ENCODE results near the gene NETO2. TPM values are rescaled to one million over a fixed set of nuclear protein-coding genes. Genes with fewer than 3 reads are reported as not detected.
"Not testable (repeated sequence)": the region's sequence is repeated elsewhere in the genome, so short reads cannot be mapped to it uniquely, and the experiment has no call there.

Gene NETO2
- total RNA-seq, 1 donor from 2014 or later, result 42.6 TPM

DNA sequence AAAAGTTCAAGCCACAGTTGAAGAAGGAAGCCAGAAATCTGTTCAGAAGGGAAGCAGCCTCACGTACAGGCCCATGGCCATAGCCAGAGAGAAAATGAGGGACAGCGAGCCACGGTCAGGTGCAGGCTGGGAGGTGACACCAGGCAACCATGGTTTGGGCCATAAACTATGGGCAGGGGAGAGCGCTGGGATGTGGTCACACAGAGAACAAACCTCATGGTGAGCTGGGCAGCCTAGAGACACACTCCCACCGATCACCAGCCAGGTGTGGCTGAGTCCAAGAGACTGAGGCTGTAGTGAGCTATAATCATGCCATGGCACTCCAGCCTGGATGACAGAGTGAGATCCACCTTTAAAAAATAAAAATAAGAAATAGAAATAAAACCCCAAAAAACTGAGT is 76.5 kb downstream of the NETO2 start:
- DNase-seq (ENCODE audit: extremely low read depth, low read depth, low spot score), result no peak

DNA sequence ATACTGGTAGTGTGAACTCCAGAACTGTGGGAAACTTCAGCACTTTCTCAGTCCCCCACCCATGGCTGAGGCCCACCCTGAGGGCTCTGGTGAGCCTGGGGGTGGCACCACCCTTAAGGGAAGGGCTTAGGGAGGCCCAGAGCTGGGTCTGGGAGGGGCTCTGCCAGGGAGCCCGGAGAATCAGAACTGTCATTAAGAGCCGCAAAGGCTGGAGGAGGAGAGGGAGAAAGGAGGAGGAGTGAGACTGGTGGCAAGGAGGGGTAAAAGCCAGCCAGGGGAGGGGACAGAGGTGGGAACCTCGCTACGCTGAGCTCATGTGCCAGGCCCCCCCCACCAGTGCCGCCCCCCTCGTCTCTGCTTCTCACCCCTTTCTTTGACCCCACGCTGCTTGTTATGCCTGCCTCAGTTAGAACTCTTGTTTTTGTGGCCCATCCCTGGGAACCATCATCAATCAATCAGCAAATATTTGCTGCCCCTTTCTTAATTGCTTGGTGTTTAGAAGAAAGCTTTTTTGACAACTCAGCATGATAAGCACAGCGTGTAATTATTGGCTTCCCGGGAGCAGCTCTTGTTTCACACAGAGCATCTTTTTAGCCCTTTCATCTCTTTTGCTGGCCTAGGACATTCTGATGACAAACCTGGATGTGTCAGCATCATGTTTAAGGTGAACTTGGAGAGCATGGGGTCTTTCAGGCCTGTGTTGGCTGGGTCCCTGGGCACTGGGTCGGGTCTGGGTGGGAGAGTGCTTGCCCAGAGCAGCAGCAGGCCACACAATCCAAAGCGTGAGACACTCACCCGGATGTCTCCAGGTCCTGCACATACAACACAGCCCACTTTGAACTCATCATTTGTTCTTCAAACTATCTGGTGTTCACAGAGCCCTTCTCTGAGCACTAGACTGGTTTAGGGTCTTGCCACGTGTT is 77.7 kb downstream of the NETO2 start:
- DNase-seq (ENCODE audit: extremely low read depth, low read depth, low spot score), result no peak

DNA sequence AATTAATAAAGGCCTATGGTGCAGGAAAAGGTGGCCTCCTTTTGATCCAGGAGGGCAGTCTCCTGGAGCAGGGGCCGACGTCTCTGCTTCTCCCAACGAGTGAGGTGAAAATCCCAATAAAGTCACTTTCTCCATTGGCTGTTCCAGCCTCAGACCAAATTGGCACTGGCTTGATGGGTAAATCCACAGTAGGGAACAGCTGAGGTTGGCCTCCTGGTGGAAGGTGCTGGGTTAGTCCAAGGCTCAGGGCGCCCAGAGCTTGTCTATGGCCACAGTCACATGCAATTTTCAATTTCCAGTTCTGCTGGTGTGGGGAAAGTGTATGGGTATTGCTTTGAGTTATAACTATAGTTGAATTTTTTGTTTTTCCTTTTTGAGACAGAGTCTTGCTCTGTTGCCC is 79.0 kb downstream of the NETO2 start:
- no peak for DNase-seq (ENCODE audit: extremely low read depth, low read depth, low spot score)

DNA sequence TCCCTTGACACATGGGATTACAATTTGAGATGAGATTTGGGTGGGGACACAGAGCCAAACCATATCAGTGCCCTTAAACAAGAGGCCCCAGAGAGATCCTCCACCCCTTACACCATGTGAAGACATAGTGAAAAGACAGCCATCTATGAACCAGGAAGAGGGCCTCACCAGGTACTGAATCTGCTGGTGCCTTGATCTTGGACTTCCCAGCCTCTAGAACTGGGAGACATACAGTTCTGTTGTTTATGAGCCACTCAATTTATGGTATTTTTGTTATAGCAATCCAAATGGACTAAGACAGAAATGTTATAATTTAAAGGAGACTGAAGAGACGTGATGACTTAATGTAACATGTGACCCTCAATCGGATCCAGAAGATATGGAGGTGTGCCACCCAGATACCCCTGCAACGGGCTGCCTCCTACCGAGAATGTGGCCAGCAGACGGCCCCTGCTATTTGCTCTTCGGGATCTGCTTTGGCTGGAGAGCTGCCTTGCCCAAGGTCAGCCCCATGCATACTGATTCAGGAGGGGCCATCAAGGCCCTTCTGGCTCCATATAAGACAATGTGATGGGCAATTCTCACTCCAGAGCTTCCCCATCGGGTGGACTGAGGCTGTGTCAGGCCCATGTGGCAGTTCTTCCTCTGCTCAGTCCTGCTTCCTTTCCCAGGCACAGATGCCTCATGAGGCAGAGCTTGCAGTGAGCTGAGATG is 80.6 kb downstream of the NETO2 start:
- DNase-seq (ENCODE audit: extremely low read depth, low read depth, low spot score), result no peak

DNA sequence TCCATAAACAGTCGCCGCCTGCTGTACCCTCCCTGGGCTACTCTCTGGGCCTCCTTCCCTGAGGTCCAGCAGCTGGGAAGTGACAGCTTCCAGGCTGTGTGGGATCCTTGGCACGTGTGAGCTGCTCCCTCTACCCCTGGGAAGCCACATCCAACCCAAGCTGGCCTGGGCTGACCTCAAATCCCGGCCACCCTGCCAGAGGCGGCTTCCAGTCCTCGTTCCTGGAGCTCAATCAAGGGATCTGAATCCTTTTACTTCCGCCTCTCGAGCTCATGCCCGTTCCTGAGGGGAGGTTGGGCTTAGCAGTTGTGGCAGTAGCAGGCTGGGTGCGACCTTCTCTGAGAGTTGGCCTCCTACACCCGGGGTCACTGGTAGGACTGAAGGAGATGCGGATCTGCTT is 82.5 kb downstream of the NETO2 start:
- no peak for DNase-seq (ENCODE audit: extremely low read depth, low read depth, low spot score)

DNA sequence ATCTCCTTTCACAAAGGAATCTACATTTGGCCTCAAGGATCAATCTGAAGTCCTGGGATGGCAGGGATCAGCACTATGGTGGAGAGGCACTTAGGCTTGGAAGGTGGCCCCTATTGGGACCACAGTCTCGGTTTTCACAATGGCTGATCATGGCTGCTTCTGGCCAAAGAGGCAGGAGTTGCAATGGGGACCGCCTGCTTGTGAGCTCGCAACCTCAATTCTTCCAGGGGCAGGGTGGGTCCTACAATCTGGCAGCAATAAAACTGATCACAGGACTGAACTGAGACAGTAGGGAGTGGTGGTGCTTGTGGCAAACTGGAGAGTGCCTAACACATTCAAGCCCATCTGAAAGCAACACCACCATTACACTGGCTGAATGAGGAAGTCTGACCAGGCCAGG is 83.1 kb downstream of the NETO2 start:
- no peak for DNase-seq (ENCODE audit: extremely low read depth, low read depth, low spot score)

DNA sequence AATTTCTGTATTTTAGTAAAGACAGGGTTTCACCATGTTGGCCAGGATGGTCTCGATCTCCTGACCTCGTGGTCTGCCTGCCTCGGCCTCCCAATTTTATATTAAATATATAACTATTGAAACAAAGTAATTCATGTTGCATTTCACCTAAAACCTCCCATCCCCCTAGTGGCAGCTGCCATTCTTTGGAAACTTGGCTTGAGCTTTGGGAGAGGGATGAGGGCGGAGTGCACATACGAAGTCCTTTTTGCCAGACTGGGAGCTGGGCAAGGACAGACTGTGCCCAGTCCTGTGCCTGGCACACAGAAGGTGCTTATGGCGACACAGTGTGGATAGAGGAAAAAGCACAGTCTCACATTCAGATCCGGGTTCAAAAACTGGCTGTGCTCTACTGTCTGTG is 83.8 kb downstream of the NETO2 start:
- DNase-seq (ENCODE audit: extremely low read depth, low read depth, low spot score), result no peak

DNA sequence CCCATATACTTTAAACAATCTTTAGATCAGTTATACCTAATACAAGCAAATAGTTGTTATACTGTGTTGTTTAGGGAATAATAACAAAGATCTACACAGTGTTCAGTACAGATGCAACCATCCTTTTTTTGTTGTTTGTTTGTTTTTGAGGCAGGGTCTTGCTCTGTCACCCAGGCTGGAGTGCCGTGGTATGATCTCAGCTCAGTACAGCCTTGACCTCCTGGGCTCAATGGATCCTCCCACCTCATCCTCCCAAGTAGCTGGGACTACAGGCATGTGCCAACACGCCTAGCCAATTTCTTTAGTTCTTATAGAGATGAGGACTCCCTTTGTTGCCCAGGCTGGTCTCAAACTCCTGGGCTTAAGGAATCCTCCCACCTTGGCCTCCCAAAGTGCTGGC is 84.6 kb downstream of the NETO2 start:
- DNase-seq (ENCODE audit: extremely low read depth, low read depth, low spot score), result not testable (repeated sequence)

DNA sequence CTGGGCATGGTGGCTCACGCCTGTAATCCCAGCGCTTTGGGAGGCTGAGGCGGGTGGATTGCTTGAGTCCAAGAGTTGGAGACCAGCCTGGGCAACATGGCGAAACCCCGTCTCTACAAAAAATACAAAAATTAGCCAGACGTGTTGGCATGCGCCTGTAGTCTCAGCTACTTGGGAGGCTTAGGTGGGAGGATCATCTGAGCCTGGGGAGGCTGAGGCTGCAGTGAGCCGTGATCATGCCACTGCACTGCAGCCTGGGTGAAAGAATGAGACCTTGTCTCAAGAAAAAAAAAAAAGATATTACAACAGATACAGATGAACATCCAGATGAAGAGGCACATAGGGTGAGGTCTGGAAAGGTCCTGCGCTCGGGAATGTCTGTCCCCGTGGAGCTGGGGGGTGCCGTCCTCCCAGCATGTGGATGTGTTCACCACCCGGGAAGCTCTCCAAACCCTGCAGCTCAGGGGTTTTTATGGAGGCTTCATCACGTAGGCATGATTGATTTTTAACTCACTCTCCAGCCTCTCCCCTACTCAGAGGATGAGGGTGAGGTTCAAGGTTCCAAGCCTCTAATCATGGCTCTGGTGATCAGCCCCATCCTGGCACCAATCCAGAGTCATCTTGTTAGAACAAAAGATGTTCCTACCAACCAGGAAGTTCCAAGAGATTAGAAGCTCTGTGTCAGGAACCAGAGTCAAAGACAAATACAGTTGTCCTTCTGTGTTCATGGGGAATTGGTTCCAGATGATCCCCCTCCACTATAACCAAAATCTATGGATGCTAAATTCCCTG is 85.3 kb downstream of the NETO2 start:
- no peak for DNase-seq (ENCODE audit: extremely low read depth, low read depth, low spot score)

DNA sequence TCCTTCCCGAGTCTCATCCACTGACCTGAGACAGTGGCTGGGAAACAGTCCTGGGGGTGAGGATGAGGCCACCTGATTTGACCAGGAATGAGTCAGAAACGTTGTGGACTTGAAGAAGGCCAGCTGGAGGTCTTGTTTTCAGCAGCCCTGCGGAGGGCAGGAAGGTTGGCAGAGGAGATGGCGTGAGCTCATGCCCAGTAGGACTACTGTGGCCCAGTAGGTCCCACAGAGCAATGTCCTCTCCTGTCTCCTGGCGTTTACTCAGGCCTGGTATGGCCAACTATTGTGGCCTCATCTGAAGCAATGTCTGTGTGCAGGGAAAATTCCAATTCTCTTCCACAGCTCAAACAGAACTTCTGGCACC is 86.1 kb downstream of the NETO2 start:
- no peak for DNase-seq (ENCODE audit: extremely low read depth, low read depth, low spot score)

DNA sequence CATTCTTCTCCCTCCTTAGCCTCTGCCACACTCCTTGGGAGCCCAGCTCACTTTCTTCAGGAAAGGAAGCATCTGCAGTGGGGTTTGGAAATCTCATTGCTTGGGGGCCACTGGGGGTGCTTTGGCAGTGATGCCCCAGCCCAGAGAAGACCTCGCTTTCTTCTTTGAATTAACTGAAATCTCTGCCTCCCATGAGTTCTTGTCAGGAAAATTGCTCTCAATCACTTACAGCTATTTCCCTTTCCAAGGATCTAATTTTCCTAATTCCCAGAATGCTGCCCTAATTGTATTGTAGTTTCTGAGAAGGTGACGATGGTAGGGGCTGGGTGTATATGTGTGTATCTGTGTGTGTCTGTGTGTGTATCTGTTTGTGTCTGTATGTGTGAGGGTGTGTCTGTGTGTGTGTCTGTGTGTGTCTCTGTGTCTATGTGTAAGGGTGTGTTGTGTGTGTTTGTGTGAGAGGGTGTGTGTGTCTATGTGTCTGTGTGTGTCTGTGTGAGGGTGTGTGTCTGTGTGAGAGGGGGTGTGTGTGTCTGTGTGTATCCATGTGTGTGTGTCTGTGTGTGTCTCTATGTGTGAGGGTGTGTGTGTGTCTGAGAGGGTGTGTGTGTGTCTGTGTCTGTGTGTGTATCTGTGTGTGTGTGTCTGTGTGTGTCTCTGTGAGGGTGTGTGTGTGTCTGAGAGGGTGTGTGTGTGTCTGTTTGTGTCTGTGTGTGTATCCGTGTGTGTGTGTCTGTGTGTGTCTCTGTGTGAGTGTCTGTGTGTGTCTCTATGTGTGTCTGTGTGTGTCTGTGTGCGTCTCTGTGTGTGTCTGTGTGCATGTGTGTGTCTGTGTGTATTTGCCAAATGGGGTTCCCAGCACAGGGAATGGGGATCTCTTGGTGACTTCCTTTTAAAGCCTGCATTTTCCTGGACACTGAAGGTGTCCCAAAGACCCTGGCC is 86.8 kb downstream of the NETO2 start:
- no peak for DNase-seq (ENCODE audit: extremely low read depth, low read depth, low spot score)

DNA sequence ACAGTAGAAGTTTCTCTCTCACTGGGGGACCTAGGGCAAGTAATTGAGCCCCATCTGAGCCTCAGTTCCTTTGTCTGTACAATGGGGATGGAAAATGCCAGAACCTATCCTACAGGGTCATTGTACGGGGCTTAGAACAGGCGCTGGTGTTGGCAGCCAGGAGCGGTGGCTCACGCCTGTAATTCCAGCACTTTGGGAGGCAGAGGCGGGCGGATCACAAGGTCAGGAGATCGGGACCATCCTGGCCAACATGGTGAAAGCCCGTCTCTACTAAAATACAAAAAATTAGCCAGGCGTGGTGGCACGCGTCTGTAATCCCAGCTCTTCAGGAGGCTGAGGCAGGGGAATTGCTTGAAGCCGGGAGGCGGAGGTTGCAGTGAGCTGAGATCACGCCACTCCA is 87.7 kb downstream of the NETO2 start:
- DNase-seq (ENCODE audit: extremely low read depth, low read depth, low spot score), result not testable (repeated sequence)

DNA sequence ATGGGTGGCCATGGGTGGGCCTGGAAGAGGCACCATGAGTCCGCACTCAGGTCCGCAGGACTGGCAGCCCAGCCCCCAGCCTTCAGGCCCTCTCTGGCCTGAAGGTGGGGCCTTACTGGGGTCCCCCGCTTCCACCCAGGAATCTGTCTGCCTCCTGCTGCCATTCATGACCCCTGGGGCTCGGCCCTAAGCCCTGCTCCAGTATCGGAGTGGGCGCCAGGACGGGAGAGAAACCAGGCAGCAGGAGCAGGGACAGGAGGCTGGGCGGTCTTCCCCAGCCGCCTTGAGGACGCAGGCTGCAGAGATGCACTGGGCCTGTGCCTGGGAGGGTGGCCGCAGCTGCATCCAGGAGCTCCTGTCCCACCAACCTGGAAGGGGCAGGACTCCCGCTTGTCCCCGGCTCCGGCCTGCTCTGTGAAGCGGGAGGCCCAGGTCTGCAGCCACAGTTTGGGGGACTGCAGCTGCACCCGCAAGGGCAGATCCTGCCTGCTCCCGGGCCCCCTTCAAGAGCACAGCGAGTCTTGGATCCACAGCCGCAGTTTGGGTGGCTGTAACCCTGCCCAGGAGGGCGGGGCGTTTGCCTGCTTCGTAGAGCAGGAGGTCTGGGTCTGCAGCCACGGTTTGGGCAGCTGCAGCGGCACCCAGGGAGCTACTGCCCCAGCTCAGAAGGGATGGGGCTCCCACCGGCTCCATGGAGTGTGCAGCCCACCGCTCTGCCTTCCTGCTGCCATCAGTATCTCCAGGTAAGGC is 88.4 kb downstream of the NETO2 start:
- no peak for DNase-seq (ENCODE audit: extremely low read depth, low read depth, low spot score)

DNA sequence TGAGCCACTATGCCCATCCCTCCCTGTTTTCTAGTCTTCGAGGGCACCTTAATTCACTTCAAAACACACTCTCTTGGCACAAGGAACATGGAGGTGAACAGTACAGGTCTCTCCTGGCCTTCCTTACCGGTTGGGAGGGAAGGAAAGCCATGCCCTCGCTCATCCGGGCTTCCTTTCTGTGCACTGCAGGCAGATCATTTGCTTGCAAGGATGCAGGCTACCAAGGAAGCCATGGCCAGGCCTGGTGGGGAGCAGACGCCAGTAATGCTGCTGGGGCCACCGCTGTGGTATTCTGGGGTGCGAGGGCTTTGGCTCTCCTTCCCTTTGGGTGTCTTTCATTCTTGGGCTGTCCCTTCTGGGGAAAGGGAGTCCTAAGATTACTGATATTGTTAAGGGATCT is 89.4 kb downstream of the NETO2 start:
- DNase-seq (ENCODE audit: extremely low read depth, low read depth, low spot score), result no peak

DNA sequence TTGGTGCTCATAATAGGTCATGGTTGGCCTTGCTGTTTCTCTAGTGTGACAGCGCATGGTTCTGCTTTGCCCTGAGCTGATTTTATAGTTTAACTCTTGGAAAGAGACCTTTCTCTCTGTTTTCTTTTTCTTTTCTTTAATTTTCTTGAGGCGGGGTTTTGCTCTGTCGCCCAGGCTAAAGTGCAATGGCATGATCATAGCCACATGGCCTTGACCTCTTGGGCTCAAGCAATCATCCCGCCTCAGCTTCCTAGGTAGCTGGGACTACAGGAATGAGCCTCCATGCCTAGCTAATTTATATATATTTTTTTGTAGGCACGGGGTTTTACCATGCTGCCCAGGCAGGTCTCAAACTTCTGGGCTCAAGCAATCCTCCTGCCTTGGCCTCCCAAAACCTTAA is 89.8 kb downstream of the NETO2 start:
- DNase-seq (ENCODE audit: extremely low read depth, low read depth, low spot score), result no peak

DNA sequence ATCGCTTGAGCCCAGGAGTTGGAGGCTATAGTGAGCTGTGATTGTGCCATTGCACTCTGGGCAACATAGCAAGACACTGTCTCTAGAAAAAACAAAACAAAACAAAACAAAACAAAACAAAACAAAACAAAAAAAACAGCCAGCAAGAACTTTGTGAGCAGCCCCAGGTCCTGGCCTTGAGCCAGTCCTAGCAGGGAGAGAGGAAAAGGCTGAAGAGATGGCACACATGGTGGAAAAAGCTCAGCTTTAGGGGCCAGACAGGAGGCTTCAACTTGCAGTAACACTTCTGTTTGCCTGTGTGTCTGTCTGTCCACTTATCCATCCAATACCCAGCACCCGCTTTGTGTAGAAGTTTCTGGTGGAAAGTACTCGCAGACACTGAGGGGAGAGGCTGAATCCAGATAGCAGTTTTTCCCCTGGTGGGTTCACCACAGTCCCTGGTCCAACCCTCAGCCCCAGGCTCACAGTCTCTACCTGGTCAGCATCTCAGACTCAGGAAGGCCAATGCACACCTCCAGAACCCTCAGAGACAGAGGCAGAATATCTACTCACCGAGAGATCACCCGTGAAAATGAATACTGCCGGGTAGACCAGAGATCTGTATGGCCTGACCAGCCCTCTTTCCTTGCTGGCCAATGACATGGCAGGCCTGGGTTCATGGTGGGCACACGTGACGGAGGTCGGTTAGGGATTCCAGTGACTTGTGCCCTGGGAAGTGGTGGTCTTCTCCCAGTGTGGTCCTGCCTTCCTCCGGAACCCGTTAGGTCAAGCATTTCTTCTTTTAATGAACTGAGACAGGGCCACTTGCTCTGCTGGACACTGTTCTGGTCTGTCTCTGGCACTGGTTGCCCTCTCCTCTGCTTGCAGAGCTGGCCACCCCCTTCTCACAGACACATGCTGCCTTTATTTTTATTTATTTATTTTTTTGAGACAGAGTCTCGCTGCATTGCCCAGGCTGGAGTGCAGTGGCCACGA is 90.8 kb downstream of the NETO2 start:
- no peak for DNase-seq (ENCODE audit: extremely low read depth, low read depth, low spot score)

DNA sequence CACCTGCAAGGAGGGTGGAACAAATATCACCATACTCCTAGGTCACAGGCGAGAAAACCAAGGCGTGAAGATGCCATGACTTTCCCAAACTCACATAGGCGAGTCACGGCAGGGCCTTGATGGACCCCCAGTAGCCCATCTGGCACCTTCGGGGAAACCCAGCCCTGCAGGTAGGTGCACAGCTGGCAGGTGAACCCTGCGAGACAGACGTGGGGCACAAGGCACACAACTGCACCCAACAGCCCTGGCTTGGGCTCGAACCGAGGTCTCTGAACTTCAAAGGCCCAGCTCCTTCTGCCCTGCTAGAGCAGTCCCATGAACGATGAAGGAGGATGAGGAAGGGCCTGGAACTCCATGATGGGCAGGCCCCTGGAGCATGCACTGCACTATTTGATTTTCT is 92.7 kb downstream of the NETO2 start:
- DNase-seq (ENCODE audit: extremely low read depth, low read depth, low spot score), result no peak

DNA sequence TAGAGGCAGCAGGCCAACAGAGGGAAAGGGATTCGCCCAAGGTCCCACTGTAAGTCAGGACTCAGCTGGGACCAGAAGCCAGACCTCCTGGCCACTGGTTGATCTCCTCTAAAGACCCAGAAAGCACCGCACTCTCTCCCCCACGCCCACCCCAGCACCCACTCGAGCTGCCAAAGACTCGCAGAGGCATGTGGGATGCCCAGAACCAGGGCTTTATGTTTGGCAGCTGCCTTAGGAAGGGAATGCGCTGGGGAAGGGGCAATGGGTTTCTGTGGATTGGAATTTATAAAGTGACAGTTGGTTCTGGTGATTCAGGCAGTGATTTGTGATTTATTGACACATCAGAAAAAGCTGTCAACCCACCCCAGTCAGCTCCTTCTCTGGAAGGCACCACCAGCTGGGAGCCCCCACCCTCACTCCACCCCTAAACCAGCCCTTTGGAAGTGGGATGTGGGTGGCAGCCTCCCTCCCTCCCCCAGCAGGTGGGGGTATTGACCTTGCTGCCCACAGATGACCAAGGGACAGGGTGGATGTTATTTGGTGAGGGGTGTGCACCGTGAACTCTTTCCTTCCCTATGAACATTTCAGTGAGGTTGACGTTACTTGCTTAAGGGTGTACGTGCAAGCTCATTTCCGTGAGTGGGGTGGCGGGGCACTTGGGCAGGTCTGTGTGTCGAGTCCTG is 93.7 kb downstream of the NETO2 start:
- no peak for DNase-seq (ENCODE audit: extremely low read depth, low read depth, low spot score)

Data from glomerular endothelial cell (primary cell).